AG09319 (cell line): ENCODE measurements around the gene DLG5.

Experiments
- DNase-seq: peaks from one replicate; pipeline ENCODE4 v3.0.0-alpha.2; 2010; ENCODE audit warnings: low read depth; ENCODE audit errors: extremely low read depth
- TF ChIP-seq, protein P1 (sequence below): IDR thresholded peaks from 2 replicates; pipeline ENCODE4 v1.5.1; 2011; ENCODE audit warnings: low read depth, mild to moderate bottlenecking, inconsistent platforms, low read length, moderate library complexity

DLG5 gene

DNA sequence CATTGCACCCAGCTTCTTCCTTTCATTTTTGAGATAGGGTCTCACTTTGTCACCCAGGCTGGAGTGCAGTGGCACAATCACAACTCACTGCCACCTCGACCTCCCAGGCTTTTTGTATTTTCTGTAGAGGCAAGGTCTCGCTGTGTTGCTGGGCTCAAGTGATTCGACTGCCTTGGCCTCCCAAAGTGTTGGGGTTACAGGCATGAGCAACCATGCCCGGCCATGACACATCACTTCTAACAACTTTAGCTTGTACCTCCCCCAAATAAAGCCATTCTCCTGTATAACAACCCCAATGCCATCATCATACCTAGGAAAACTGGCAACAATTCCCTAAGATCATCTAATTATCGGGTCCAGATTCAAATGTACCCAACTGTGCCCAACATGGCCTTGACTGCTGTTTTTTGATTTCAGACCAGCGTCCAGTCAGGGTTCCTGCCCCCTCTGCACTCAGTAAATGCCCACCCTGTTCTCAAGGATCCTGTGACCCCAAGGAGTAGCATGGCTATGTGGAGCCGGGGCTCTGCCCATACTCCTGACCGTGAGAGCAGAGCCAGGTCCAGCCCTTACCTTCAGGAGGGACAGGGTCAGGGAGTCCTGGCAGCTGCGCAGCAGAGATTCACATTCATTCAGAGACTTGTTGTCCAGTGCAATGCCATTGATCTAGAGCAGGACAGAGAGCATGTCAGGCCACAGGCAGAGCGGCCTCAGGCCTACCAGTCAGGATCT is 102.6 kb downstream of the DLG5 start:
- TF ChIP-seq, protein P1, sequence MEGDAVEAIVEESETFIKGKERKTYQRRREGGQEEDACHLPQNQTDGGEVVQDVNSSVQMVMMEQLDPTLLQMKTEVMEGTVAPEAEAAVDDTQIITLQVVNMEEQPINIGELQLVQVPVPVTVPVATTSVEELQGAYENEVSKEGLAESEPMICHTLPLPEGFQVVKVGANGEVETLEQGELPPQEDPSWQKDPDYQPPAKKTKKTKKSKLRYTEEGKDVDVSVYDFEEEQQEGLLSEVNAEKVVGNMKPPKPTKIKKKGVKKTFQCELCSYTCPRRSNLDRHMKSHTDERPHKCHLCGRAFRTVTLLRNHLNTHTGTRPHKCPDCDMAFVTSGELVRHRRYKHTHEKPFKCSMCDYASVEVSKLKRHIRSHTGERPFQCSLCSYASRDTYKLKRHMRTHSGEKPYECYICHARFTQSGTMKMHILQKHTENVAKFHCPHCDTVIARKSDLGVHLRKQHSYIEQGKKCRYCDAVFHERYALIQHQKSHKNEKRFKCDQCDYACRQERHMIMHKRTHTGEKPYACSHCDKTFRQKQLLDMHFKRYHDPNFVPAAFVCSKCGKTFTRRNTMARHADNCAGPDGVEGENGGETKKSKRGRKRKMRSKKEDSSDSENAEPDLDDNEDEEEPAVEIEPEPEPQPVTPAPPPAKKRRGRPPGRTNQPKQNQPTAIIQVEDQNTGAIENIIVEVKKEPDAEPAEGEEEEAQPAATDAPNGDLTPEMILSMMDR = no peak
- DNase-seq = no peak

DNA sequence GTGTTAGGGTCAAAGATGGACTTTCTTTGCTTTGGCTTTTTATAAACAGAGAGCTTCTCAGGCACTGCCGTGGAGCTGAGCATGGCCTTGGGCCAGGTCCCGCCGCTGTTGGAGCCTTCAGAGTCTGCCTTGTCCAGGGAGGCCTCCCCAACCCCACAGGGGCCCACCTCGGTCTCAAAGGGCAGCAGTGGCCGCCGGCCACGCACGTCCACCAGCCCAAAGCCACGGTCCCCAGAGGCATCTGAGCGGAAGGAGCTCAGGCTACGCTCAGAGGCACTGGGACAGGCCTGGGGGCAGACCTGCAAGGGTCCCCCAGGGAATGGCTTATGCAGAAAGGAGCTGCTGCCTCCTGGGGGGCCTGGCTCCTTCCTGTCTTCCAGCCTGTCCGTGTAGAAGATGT is 105.0 kb downstream of the DLG5 start:
- DNase-seq = no peak
- TF ChIP-seq, protein P1 = no peak

DNA sequence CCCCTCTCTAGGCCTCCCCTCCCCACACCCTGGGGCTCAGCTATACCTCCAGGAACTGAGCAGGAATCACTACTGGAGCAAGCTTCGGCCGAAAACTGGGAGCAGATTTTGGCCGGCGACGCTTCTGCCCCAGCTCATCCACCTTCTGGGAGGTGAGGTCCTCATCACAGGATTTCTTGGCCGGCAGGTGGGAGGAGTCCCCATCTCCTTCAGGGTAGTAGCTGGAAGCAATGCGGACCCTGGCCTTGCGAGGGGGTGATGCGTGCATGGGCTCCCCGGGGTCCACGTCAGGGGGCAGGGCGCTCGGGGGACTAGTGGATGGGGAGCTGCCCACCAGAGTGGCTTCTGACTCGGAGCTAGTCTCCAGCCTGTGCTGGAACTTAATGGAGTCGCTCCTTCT is 105.5 kb downstream of the DLG5 start:
- TF ChIP-seq, protein P1 = no peak
- DNase-seq = no peak

DNA sequence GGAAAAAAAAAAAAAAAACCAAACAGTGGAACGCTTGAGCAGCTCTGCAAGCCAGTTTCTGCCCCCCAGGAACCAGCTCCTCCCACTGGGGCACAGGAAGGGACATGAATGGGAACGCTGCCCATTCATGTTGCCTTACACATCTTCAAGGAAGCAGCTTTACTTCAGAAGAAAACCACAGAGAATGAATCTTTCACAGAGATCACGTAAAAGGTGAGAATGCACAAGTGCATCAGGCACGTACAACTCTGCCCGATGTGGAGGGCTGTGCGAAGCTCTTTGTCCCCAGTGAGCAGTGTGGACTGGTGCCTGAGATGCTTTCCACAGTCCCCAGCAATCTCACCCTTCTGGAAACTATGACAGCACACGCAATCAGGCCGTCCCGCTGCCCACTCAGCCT is 106.2 kb downstream of the DLG5 start:
- TF ChIP-seq, protein P1 = no peak
- no peak for DNase-seq

DNA sequence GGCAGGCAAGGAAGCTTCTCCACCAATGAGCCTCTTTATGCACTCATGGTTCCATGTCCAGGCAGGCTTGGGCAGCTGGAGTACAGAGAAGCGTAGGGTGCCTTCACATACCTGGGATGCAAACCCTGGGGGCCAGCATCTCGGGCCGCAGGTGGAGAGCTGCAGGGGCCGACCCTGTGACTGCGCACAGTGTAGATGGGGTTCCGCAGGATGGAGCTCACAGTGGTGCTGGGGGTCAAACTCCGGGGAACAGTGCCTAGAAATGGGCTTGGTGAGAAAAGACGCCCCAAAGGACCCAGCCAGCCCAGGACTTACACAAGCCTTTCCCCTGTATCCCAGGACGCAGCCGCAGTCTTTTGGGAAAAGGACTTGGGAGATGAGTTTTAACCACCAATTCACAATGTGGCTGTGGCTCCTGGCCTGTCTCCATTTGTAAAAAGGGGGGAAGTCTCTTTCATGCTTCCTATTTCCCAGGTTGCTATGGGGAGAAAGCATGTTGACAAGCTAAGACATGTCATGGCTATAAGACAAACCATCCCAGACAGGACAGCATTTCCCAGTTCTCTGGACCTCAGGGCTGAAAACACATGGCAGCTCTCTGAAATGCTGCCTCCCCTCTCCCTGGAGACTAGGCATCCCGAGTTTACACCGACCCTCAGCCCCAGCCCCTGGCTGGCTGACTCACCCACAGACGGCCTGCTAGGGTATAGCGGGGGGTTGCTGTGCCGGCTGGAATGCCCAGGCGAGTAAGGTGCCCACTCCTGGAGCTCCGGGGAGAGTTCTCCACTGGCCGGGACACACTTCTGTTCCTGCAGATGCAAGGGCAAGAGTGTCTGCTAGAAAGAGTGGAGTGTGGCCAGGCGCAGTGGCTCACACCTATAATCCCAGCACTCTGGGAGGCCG is 107.1 kb downstream of the DLG5 start:
- DNase-seq = no peak
- TF ChIP-seq, protein P1 = no peak

DNA sequence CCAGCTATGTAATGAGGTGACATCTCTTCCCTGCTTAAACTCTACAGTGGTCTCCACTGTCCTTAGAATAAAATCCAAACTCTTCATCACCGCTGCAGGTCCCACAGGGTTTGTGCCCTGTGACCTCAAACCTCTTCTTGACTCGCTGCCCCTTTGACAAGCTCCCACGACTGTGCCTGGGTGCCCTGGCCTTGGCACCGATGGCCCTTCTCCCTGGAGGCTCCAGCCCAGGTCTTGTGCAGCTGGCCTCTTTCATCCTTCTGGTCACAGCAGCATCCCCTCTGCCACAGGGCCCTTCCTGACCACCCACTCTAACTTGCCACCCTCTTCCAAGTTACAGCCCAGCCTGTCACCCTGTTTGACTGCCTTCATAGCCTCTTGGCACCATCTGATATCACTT is 108.2 kb downstream of the DLG5 start:
- TF ChIP-seq, protein P1 = no peak
- DNase-seq = no peak

DNA sequence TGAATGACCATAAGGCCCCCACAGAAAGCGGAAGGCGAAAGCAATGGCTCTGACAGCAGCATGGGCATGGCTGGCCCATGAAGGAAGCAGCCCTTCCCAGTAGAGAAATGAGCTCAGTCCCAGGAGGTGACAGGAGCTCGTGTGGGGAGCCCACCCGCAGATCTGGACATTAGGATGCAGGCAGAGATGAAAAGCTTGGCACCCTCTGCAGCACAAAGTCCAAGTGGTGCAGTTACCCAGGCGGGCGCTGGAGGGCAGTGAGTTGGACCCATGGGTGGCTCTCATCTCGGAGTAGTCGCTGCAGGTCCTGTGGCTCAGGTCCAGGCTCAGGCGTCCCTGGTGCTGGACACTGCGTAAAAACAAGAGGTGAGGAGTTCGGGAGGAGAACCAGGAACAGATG is 109.0 kb downstream of the DLG5 start:
- TF ChIP-seq, protein P1 = no peak
- no peak for DNase-seq
